GM18499 (cell line): ENCODE results near the gene MTMR12.

Source experiments
- ATAC-seq: cut with Tn5 transposase; IDR thresholded peaks from one replicate; pipeline ENCODE4 v1.9.1; 2021; ENCODE audit warnings: moderate number of reproducible peaks; ENCODE audit not compliant: insufficient read depth, unreplicated experiment

MTMR12 gene

DNA sequence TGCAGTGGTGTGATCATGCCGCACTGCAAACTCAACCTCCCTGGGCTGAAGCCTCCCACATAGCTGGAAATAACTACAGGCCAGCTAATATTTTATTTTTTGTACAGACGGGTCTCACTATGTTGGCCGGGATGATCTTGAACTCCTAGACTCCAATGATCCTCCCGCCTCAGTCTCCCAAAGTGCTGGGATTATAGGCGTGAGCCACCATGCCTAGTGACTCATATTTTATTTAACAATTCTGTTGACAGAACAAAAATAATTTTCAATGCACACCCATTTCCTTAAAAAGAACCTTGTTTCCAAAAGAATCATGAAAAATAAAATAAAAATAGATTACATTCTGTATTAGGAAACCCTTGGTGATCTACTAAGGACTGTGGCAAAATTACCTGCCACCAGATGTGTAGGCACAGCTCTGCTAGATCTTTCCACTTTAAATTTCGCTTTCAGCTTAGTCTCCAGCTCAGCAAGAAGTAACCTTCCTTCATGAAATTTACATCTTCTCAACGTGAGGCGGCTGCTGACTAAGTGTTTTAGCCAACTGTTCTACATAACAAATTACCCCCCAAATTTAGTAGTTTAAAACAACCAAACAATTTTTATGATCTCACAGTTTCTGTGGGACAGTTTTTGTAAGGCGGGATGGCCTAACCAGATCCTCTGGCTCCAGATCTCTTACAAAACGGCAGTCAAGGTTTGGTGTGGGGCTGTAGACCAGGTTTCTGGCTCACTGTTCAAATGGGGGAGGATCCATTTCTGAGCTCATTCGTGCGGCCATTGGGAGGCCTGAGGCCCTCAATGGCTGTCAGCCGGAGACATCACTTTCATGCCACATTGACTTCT lies 106.0 kb downstream of the MTMR12 start:
- no peak for ATAC-seq

DNA sequence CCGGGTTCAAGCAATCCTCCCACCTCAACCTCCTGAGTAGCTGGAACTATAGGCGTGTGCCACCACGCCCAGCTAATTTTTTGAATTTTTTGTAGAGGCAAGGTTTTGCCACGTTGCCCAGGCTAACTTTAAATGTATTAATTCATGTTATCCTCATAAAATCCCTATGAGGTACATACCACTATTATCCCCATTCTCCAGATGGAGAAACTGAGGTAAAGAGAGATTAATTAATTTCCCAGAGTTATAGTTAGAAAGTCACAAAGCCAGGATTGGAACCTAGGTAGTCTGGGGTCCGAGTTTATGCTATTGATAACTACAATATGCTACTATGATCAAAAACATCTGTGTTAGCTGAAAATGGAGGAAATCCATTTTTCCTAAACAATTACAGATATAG lies 106.7 kb downstream of the MTMR12 start:
- no peak for ATAC-seq

DNA sequence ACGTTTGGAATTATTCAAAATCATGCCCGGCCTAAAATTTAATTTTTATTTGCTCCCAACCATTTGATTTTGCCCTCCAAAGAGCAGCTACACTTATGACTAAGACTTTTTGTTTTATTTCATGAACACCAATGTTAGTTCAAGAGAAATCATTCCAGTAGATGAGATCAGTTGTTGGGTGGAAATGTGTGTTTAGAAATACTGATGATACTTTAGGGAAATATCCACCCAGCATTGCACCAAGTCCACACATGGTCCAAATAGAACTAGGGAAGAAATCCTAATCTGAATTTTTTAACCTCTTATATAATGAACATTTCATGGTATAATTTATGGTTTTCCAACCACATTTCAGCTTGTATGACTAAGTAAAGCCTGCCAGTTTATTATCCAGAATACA lies 110.3 kb downstream of the MTMR12 start:
- no peak for ATAC-seq

DNA sequence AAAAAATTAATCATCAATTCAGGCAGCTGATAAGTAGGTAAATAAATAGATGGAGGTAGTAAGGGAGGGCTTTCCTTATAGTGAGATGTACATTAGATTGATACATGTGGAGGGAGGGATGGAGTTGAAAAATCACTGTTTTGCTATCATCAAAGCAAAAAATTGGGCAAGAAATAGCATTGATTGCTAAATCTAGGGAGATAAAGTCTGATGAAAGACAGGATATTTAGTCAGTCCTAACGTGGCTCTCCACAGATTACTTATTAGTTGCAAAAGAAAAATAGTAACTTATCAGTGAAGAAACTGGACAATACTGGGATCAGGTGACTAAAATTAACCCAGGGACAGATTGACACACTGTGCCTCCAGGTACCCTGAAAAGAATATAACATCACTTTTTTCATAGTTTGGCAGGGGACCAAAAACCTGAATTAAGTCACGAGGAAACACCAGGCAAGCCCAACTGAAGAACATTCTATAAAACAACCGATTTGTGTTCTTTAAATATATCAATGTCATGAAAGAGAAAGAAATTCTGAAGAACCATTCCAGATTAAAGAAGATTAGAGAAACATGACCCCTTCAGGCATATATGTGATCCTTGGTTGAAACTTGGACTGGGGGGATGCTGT lies 111.5 kb downstream of the MTMR12 start:
- ATAC-seq = no peak

DNA sequence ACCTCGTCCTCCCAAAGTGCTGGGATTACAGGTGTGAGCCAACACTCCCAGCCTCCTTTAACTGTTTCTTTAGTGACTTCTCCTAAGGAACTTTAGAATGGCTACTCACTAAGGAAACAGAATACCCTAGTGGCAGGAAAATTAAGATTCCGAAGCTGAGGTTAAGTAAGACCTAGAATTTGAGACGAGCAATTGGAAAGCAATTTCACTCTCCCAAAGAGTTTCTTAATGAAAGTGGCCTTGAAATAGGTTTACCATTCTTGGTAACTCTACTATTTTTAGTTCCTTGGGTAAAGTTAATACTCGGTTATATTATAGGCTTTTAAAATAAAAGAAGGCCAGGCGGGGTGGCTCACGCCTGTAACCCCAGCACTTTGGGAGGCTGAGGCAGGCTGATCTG lies 115.7 kb downstream of the MTMR12 start:
- no peak for ATAC-seq

DNA sequence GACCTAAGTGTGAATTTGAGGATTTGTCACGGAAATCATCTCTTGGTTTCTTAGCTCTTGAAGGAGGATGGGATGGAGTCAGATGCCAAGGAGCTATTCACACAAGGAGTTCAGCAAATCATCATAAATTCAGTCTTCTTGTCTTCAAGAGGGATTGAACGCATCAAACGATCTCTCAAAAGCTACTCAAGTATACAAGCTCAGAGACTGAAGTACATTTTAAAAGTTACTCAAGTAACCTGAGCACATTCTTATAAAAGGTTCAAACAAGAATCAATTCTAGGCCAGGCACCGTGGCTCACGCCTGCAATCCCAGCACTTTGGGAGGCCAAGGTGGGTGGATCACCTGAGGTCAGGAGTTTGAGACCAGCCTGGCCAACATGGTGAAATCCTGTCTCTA lies 117.5 kb downstream of the MTMR12 start:
- no peak for ATAC-seq

DNA sequence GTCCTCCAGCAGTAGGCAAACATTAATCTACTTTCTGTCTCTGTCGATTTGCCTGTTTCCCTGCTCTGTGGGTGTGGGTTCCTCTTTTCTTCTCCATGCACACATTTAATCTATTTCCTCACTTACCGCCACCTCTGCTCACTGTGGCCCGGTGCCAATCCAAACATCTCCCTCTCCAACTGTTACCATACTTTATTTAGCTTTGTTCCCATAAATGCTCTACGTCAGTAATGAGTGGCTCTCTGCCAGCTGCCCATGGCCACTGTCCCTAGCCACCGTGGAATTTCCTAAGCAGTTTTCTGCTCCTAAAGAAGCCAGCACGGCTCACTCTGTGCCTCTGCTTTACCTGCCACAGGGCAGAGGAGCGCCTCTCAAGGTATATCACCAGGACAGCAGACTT lies 119.1 kb downstream of the MTMR12 start:
- no peak for ATAC-seq

DNA sequence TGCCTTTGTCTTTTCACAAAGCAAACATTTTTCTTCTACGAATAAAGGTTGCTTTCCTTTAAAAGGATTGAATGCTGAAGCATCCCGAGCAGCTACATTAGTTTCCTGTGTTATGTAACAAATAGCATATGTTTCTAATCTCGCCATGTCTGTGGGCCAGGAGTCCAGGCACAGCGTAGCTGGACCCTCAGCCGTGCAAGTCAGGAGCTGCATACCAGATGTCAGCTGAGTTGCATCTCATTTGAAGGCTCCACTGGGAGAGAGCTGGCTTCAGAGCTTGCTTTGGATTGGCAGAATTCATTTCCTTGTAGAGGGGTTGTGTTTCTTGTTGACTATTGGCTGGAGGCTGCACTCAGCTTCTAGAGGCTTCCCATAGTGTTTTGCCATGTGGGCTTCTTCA lies 122.6 kb downstream of the MTMR12 start:
- ATAC-seq = no peak

DNA sequence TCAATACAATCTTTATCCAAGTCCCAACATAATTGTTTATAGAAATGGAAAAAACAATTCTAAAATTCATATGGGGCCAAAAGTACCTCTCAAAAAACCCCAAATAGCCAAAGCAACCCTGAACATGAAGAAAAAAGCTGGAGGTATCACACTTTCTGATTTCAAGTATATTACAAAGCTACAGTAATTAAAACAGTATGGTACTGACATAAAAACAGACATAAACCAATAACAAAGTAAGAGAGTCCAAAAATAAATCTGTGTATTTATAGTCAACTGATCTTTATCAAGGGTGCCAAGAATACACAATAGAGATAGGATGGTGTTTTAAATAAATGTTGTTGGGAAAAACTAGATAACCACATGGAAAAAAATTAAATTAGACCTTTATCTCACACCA lies 125.1 kb downstream of the MTMR12 start:
- ATAC-seq = no peak

DNA sequence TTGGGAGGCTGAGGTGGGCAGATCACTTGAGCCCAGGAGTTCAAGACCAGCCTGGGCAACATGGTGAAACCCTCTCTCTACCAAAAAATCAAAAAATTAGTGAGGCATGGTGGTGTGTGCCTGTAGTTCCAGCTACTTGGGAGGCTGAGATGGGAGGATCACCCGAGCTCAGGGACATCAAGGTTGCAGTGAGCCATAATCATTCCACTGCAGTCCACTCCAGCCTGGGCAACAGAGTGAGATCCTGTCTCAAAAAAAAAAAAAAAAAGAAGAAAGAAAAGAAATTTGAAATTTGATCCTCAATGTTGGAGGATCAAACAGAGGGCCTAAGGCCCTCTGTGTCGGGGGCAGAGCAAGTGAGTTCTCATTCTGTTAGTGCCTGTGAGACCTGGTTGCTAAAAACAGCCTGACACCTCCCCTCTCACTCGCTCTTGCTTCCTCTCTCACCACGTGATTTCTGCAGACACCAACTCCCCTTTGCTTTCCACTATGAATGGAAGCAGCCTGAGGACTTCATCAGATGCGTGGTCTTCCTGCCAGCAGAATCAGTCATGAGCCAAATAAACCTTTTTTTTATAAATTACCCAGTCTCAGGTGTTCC lies 130.2 kb downstream of the MTMR12 start:
- no peak for ATAC-seq
